NCI-H345 treated with DMSO at 0.1 percent for 48 hours (cell line): ENCODE data around the gene MTHFD1L.
"Not testable (repeated sequence)": the region's sequence is repeated elsewhere in the genome, so short reads cannot be mapped to it uniquely, and the experiment has no call there.

ENCODE experiments used
- DNase-seq: peaks from one replicate; lab custom pipeline; 2025; ENCODE audit not compliant: unreplicated experiment; lab: John Stamatoyannopoulos, UW

Gene MTHFD1L

DNA sequence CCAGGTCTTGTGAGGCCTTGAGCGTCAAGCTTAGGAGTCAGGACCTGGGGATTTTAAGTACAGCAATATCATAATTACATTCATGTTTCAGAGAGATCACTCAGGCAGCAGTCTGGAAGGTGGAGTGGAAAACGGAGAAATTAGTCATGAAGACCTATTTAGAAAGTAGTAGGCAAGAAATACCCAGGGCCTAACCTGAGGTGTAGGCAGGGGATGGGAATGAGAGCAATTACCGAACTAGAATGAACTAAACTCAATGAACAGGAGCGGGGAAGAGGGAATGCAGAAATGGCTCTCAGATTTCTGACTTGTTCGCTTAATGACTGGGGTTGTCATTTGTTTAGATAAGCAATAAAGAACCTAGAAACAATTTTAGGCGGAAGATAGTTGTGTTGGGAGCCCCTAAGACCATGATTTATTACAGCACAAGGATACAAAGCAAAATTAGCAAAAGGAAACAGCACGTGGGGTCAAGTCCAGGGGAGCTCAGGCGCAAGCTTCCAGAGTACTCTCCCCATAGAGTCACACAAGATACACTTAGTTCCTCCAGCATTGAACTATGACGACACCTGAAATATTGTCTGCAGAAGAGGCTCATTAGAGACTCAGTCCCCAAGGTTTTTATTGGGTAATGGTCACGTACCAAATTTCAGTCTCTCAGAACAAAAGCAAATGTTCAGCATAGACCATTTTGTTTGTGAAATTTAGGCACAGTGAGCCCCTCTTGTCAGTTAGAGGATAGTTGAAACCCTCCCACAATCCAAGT lies 195.4 kb downstream of the MTHFD1L start:
- no peak for DNase-seq

DNA sequence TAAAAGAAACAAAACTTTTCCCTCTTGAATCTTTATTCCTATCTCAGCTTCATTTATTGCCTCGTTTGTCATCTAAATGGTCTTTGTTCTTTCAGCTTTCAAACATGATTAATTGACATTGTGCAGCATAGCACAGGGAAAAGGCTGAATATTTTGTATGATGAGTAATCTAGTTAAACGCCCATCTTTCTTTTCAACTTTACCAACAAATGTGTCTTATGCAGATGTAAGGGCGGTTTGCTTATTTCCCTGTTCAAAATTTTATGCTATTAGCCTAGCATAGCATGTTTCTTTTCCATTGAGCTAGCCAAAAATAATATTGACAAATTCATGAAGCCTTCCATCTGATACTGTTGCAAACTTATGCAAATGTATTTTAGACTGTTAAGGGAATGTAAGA lies 197.8 kb downstream of the MTHFD1L start:
- no peak for DNase-seq

DNA sequence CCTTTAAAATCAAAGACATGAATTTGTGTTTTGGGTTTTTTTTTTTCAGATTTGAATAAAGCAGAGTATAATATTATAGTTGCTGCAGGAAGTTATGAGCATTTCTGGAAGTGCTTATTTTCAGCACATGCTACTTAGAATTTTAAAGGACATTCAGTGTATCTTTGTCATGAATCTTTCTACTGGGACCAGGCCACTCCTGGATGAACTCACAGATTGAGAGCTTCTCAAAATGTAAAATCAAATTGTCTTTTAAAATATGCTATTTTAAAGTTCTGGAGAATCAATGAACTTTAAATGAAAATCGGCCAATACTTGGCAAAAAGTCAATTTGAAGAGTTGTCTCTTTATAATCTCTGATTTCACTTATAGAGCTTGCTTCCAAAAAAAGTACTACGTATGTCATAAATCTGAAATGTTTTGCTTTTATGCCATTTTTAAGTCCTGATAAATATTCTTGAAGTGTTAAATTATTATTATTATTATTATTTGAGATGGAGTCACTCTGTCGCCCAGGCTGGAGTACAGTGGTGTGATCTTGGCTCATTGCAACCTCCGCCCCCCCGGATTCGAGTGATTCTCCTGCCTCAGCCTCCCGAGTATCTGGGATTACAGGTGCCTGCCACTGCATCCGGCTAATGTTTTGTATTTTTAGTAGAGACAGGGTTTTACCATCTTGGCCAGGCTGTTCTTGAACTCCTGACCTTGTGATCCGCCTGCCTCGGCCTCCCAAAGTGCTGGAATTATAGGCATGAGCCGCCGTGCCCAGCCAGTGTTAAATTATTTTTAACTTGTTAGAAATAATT lies 198.5 kb downstream of the MTHFD1L start:
- no peak for DNase-seq

DNA sequence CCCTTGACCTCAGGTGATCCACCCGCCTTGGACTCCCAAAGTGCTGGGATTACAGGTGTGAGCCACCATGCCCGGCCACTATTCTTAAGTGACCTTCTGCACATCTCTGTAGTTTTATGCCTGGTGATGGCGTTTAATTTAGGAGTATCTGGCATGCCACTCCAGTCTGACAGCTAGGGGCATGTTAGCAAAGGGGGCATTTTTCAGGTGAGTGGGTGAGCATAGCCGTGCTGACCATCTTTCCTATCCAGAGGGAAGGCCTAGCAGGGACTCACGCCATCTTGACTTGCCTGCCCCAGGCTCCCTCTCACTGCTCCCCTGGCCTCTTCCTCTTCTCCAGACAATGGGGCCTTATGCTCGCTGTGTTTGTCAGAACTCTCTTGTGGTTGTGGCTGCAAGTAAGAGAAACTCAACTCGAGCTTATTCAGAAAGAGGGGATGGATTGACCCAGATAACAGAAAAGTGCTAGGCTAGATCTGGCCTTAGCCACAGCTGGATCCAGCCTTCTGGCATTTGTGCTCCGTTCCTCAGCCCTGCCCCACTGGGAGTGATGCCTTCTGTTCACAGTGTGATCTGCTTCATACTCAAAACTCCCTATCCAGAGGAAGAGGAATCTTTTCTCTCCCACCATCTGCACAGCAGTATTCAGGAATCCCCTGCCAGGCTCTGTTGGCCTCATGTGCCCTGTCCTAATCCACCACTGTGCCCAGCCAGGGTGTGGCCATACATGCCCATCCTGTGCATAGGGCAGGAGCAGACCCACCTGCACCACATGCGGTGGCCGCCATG lies 199.7 kb downstream of the MTHFD1L start:
- no peak for DNase-seq

GRCh38 chr6:151067684-151068596 lies 202.4 kb downstream of the MTHFD1L start:
- peak; percentile 44 for DNase-seq

- no peak for DNase-seq
These were observed 203.3 kb downstream of the MTHFD1L start for GRCh38 chr6:151068761-151069312.

GRCh38 chr6:151069641-151070040 lies 204.1 kb downstream of the MTHFD1L start:
- no peak for DNase-seq

- DNase-seq: no peak
These were observed 205.1 kb downstream of the MTHFD1L start for GRCh38 chr6:151070631-151071051.

DNA sequence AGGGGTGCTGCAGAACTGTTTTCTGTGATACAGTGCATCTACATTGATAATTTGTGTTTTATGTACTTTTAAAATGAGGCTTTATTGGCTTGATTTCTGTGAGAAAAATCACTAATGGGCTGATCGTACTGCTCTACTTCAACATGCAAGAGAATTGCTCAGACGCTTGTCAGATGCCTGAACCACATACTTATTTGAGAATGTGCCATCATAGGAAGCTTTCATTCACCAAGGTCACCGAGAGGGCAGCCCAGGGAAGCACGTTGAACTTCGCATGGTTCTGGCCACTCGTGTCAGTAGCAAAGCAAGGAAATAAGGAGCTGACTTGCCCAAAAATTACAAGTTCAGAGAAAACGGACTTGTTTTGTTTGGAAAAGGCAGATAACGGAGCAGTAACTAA lies 205.8 kb downstream of the MTHFD1L start:
- DNase-seq: no peak

DNA sequence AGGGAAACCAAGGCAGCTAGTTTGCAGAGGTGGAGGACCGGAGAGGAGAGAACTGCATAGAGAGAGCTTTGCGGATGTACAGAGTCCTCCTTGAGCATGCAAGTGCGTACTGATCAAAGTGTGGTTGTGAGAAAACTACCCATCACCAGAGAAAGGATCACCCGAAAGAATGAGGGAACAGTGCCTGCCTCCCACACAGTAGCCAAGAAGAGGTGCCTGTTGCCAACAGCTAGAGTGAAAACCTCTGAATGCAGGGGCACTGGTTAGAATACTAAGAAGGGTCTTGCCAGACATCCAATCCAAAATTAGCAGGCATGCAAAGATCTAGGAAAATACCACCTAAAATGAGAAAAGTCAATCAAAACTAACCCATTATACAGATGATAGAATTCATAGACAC lies 207.6 kb downstream of the MTHFD1L start:
- no peak for DNase-seq

- no peak for DNase-seq
These were observed 208.2 kb downstream of the MTHFD1L start for GRCh38 chr6:151073701-151074100.

GRCh38 chr6:151075005-151075404 lies 209.5 kb downstream of the MTHFD1L start:
- DNase-seq: no peak

- DNase-seq: no peak
These were observed 210.0 kb downstream of the MTHFD1L start for GRCh38 chr6:151075527-151075926.

DNA sequence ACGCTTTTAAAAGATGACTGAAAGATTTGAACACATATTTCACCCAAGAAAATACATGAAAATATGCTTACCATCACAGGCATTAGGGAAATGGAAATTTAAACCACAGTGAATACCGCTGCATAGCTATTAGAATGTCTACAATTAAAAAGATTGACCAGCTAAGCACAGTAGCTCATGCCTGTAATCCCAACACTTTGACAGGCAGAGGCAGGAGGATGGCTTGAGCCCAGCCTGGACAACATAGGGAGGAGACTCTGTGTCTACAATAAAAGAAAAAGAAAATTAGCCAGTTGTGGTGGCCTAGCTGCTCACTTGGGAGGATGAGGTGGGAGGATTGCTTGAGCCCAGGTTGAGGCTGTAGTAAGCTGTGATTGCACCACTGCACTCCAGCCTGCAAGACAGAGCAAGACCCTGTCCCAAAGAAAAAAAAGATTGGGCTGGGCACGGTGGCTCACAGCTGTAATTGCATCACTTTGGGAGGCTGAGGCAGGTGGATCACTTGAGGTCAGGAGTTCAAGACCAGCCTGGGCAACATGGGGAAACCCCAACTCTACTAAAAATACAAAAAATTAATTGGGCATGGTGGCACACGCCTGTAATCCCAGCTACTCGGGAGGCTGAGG lies 210.5 kb downstream of the MTHFD1L start:
- no peak for DNase-seq

DNA sequence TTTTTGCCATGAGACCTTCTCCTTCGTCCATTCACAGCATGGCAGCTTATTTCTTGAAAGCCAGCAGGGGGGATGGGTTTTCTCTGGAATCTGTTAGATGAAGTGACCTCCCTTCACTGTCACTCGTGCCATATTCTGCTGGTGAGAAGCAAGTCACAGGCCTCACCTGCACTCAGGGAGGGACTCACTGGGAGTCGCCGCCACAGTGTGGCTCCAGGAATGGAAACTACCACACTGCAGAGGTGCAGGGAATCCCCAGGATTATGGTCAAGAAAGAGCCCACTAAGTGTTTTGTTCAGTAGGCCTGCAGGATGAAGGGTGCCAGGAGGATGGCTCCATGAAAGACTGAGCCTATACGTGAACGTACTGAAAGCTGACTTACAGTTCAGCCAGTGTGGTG lies 213.2 kb downstream of the MTHFD1L start:
- no peak for DNase-seq

GRCh38 chr6:151081656-151082055 lies 216.2 kb downstream of the MTHFD1L start:
- DNase-seq: no peak

- no peak for DNase-seq
These were observed 216.6 kb downstream of the MTHFD1L start for GRCh38 chr6:151082079-151082478.

GRCh38 chr6:151084275-151084674 lies 218.8 kb downstream of the MTHFD1L start:
- no peak for DNase-seq

- not testable (repeated sequence) for DNase-seq
These were observed 221.6 kb downstream of the MTHFD1L start for GRCh38 chr6:151087055-151087454.
